ENCODE results near the gene LRRK1.

The LRRK1 gene, protein sequence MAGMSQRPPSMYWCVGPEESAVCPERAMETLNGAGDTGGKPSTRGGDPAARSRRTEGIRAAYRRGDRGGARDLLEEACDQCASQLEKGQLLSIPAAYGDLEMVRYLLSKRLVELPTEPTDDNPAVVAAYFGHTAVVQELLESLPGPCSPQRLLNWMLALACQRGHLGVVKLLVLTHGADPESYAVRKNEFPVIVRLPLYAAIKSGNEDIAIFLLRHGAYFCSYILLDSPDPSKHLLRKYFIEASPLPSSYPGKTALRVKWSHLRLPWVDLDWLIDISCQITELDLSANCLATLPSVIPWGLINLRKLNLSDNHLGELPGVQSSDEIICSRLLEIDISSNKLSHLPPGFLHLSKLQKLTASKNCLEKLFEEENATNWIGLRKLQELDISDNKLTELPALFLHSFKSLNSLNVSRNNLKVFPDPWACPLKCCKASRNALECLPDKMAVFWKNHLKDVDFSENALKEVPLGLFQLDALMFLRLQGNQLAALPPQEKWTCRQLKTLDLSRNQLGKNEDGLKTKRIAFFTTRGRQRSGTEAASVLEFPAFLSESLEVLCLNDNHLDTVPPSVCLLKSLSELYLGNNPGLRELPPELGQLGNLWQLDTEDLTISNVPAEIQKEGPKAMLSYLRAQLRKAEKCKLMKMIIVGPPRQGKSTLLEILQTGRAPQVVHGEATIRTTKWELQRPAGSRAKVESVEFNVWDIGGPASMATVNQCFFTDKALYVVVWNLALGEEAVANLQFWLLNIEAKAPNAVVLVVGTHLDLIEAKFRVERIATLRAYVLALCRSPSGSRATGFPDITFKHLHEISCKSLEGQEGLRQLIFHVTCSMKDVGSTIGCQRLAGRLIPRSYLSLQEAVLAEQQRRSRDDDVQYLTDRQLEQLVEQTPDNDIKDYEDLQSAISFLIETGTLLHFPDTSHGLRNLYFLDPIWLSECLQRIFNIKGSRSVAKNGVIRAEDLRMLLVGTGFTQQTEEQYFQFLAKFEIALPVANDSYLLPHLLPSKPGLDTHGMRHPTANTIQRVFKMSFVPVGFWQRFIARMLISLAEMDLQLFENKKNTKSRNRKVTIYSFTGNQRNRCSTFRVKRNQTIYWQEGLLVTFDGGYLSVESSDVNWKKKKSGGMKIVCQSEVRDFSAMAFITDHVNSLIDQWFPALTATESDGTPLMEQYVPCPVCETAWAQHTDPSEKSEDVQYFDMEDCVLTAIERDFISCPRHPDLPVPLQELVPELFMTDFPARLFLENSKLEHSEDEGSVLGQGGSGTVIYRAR (N-terminal part only)

GRCh38 chr15:100918690-100919480 is at the start of gene LRRK1:
TSS of gene LRRK1 (plus strand) at chr15:100919357. CDS start at chr15:100924633, 5,276 bp downstream.
- TF ChIP-seq RAD21 (IDR thresholded peaks at IDR 0.05; ENCODE audit: low read depth) (no peak), TAF1 (IDR thresholded peaks at IDR 0.05; ENCODE audit: low read depth) (peak; percentile 43; the same call in 1 of the 2 replicates), TCF12 (IDR thresholded peaks at IDR 0.05; ENCODE audit: low read depth) (no peak), EP300 (IDR thresholded peaks at IDR 0.05; ENCODE audit: borderline replicate concordance) (no peak), FOXM1 (IDR thresholded peaks at IDR 0.05; ENCODE audit: borderline replicate concordance, low read depth) (no peak), MAX (IDR thresholded peaks at IDR 0.05) (peak; percentile 15; the same call in 1 of the 2 replicates), EGR1 (IDR thresholded peaks at IDR 0.05) (no peak), ZBTB7A (IDR thresholded peaks at IDR 0.05; ENCODE audit: low read depth) (peak; percentile 31; the same call in 1 of the 2 replicates), YY1 (IDR thresholded peaks at IDR 0.05; ENCODE audit: low read depth) (no peak)
- TF ChIP-seq, protein P1, sequence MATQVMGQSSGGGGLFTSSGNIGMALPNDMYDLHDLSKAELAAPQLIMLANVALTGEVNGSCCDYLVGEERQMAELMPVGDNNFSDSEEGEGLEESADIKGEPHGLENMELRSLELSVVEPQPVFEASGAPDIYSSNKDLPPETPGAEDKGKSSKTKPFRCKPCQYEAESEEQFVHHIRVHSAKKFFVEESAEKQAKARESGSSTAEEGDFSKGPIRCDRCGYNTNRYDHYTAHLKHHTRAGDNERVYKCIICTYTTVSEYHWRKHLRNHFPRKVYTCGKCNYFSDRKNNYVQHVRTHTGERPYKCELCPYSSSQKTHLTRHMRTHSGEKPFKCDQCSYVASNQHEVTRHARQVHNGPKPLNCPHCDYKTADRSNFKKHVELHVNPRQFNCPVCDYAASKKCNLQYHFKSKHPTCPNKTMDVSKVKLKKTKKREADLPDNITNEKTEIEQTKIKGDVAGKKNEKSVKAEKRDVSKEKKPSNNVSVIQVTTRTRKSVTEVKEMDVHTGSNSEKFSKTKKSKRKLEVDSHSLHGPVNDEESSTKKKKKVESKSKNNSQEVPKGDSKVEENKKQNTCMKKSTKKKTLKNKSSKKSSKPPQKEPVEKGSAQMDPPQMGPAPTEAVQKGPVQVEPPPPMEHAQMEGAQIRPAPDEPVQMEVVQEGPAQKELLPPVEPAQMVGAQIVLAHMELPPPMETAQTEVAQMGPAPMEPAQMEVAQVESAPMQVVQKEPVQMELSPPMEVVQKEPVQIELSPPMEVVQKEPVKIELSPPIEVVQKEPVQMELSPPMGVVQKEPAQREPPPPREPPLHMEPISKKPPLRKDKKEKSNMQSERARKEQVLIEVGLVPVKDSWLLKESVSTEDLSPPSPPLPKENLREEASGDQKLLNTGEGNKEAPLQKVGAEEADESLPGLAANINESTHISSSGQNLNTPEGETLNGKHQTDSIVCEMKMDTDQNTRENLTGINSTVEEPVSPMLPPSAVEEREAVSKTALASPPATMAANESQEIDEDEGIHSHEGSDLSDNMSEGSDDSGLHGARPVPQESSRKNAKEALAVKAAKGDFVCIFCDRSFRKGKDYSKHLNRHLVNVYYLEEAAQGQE (IDR thresholded peaks at IDR 0.05; ENCODE audit: low read depth): no peak

DNA sequence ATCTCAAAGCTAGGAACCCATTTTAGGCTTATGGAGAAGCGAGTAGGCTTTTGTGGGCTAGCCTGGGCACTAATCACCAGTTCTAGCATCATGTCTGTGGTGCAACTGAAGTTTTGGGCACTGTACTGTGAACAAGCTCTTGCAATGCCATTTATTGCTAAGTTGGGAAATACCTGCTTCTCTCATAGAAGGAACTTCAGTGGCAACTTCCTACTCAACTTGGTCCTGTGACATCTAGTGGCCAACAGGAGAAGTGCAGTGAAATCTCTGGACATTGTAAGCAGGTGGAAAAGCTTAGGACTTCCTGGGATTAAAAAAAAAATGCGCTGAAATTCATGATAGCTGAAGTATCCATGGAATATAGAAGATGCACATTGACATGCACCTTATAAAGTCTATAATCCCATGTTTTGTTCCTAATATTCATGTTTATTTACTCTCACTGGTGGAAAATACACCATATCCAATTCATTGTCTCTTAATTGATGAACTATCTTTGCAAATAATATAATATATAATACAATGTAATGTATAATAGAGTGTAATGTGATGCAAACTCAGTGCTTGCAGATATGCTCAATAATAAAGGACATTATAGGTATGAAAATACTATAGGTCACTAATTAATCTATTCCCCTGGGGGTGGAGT is 46.0 kb upstream of the LRRK1 start:
- TF ChIP-seq CEBPB (IDR thresholded peaks at IDR 0.05) (peak; percentile 71), RAD21 (IDR thresholded peaks at IDR 0.05; ENCODE audit: low read depth) (peak; percentile 78), EGR1 (IDR thresholded peaks at IDR 0.05) (no peak)

DNA sequence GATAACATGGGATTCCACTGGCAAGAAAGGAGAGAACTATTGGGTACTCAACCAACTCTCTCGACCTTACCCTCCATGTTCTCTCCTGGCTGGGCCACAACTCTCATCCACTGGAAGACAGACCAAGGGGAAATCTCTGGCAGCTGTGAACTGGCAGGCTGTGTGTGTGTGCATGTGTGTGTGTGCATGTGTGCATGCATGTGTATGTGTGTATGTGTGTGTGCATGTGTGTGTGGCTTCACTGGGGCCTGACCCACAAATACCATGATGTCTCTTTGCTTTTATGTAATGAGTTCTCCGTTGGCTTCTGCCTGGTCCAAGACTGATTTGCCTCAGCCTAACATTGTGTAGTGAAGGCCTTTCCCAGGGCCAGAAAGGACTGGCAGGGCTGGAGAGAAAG is 43.7 kb upstream of the LRRK1 start:
- no peak for TF ChIP-seq ZBTB7A (IDR thresholded peaks at IDR 0.05; ENCODE audit: low read depth)
- no peak for TF ChIP-seq CEBPB (IDR thresholded peaks at IDR 0.05)
- TF ChIP-seq RAD21 (IDR thresholded peaks at IDR 0.05; ENCODE audit: low read depth): no peak
- no peak for TF ChIP-seq EP300 (IDR thresholded peaks at IDR 0.05; ENCODE audit: borderline replicate concordance)
- TF ChIP-seq TCF12 (IDR thresholded peaks at IDR 0.05; ENCODE audit: low read depth): no peak
- no peak for TF ChIP-seq EGR1 (IDR thresholded peaks at IDR 0.05)
- no peak for TF ChIP-seq CREB1 (IDR thresholded peaks at IDR 0.05; ENCODE audit: low read depth)
- TF ChIP-seq YY1 (IDR thresholded peaks at IDR 0.05; ENCODE audit: low read depth): no peak
- TF ChIP-seq, protein P2, sequence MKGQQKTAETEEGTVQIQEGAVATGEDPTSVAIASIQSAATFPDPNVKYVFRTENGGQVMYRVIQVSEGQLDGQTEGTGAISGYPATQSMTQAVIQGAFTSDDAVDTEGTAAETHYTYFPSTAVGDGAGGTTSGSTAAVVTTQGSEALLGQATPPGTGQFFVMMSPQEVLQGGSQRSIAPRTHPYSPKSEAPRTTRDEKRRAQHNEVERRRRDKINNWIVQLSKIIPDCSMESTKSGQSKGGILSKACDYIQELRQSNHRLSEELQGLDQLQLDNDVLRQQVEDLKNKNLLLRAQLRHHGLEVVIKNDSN (IDR thresholded peaks at IDR 0.05): no peak
- TF ChIP-seq, protein P1 (IDR thresholded peaks at IDR 0.05; ENCODE audit: low read depth): no peak
- no peak for TF ChIP-seq FOXM1 (IDR thresholded peaks at IDR 0.05; ENCODE audit: borderline replicate concordance, low read depth)

GRCh38 chr15:100875976-100876375 is 43.2 kb upstream of the LRRK1 start:
- TF ChIP-seq ZBTB7A (IDR thresholded peaks at IDR 0.05; ENCODE audit: low read depth) (no peak), RAD21 (IDR thresholded peaks at IDR 0.05; ENCODE audit: low read depth) (no peak), EGR1 (IDR thresholded peaks at IDR 0.05) (no peak), CREB1 (IDR thresholded peaks at IDR 0.05; ENCODE audit: low read depth) (no peak), TEAD4 (IDR thresholded peaks at IDR 0.05) (no peak), NFIC (IDR thresholded peaks at IDR 0.05) (no peak), FOXM1 (IDR thresholded peaks at IDR 0.05; ENCODE audit: borderline replicate concordance, low read depth) (no peak), YY1 (IDR thresholded peaks at IDR 0.05; ENCODE audit: low read depth) (no peak), TAF1 (IDR thresholded peaks at IDR 0.05; ENCODE audit: low read depth) (no peak)
- TF ChIP-seq, protein P2 (IDR thresholded peaks at IDR 0.05): no peak
